Thyroid gland (tissue), 4 donors: ENCODE data around the gene PRPF40B.

Experiments
- POLR2A ChIP-seq, 2 donors: fragments of 450-650 bp; IDR thresholded peaks; one replicate each; pipeline ENCODE4 v1.6.1; 2017; ENCODE audit warnings: antibody characterized with exemption in 2 of 2, mild to moderate bottlenecking in 2 of 2, moderate library complexity in 1 of 2
- TF ChIP-seq, protein P1 (sequence below), 6 experiments: fragments of 200-600 bp in 3 of 6; fragments of 450-650 bp in 3 of 6; sonication (generic) in 3 of 6; IDR thresholded peaks; one replicate each; pipeline ENCODE4 v1.5.1; 2016 to 2019; ENCODE audit warnings: antibody characterized with exemption in 6 of 6, mild to moderate bottlenecking in 2 of 6, inconsistent platforms in 1 of 6, moderate library complexity in 1 of 6

DNA sequence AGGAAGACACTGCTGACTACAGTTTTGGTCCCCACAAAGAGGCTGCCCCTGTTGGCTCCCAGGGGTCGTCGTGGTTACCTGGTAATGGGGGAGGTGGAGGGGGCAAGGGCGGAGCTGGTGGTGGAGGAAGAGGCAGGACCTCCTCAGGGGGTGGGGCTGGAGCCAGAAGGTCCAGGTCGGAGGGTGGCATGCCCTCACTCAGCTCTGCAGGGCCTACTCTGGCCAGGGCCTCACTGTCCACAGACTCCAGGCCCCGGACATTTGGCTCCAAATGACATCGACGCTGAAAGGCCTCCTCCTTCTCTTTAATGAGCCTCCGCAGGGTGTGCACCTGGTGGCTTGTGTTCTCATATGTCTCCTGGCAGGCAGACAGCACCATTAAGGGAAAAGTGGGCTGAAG, 28.5 kb downstream of the PRPF40B start:
- TF ChIP-seq, protein P1, sequence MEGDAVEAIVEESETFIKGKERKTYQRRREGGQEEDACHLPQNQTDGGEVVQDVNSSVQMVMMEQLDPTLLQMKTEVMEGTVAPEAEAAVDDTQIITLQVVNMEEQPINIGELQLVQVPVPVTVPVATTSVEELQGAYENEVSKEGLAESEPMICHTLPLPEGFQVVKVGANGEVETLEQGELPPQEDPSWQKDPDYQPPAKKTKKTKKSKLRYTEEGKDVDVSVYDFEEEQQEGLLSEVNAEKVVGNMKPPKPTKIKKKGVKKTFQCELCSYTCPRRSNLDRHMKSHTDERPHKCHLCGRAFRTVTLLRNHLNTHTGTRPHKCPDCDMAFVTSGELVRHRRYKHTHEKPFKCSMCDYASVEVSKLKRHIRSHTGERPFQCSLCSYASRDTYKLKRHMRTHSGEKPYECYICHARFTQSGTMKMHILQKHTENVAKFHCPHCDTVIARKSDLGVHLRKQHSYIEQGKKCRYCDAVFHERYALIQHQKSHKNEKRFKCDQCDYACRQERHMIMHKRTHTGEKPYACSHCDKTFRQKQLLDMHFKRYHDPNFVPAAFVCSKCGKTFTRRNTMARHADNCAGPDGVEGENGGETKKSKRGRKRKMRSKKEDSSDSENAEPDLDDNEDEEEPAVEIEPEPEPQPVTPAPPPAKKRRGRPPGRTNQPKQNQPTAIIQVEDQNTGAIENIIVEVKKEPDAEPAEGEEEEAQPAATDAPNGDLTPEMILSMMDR (IDR thresholded peaks at IDR 0.05), result no peak
- no peak for TF ChIP-seq POLR2A (IDR thresholded peaks at IDR 0.05)
